Smooth muscle cell (in vitro differentiated cells): ENCODE measurements around the gene JMJD1C. TPM values are rescaled to one million over a fixed set of nuclear protein-coding genes. Genes with fewer than 3 reads are reported as not detected.

ENCODE experiments used
- DNase-seq: peaks from one replicate; lab custom pipeline; 2025; ENCODE audit not compliant: unreplicated experiment; lab: John Stamatoyannopoulos, UW
- H2AFZ ChIP-seq: fragments of 200-600 bp; sonication (generic); 2 replicates; pipeline ENCODE4 v1.6.0; 2016; ENCODE audit warnings: antibody characterized with exemption, low read depth, mild to moderate bottlenecking
- H3F3A ChIP-seq: fragments of 200-600 bp; sonication (generic); 2 replicates; pipeline ENCODE4 v1.6.0; 2017; ENCODE audit warnings: antibody characterized with exemption, low read depth
- H3K27ac ChIP-seq: fragments of 200-600 bp; sonication (generic); 2 replicates; pipeline ENCODE4 v1.5.1; 2016; ENCODE audit warnings: low read depth, mild to moderate bottlenecking
- H3K27me3 ChIP-seq: fragments of 200-600 bp; sonication (generic); 2 replicates; pipeline ENCODE4 v1.6.1; 2016; ENCODE audit warnings: low read depth, mild to moderate bottlenecking
- H3K36me3 ChIP-seq: fragments of 200-600 bp; sonication (generic); 2 replicates; pipeline ENCODE4 v1.5.1; 2016; ENCODE audit warnings: low read depth
- H3K4me1 ChIP-seq: fragments of 200-600 bp; sonication (generic); 2 replicates; pipeline ENCODE4 v1.5.1; 2016; ENCODE audit warnings: low read depth
- H3K4me2 ChIP-seq: fragments of 200-600 bp; sonication (generic); 2 replicates; pipeline ENCODE4 v1.6.0; 2016; ENCODE audit warnings: mild to moderate bottlenecking
- H3K4me3 ChIP-seq: fragments of 200-600 bp; sonication (generic); 2 replicates; pipeline ENCODE4 v1.5.1; 2016; ENCODE audit warnings: mild to moderate bottlenecking
- H3K79me2 ChIP-seq: fragments of 200-600 bp; sonication (generic); 2 replicates; pipeline ENCODE4 v1.6.0; 2016; ENCODE audit warnings: low read depth, mild to moderate bottlenecking
- H3K9ac ChIP-seq: fragments of 200-600 bp; sonication (generic); 2 replicates; pipeline ENCODE4 v1.6.0; 2016; ENCODE audit warnings: low read depth
- H3K9me3 ChIP-seq: fragments of 200-600 bp; sonication (generic); replicated peaks from 2 replicates; pipeline ENCODE4 v1.5.1; 2016; ENCODE audit warnings: low read depth
- H4K20me1 ChIP-seq: fragments of 200-600 bp; sonication (generic); 2 replicates; pipeline ENCODE4 v1.6.0; 2016; ENCODE audit warnings: low read depth
- microRNA counts: library from miRNA; unstranded; fragments of <30 nt; microRNA quantifications from one replicate; lab custom pipeline; 2016
- microRNA-seq: library from miRNA; unstranded; fragments of <30 nt; microRNA quantifications from one replicate; pipeline ENCODE4, GENCODE V29; 2016; ENCODE audit warnings: borderline number of aligned reads
- polyA plus RNA-seq: library from polyadenylated mRNA; unstranded; fragments of >200 nt; fragmentation: Nextera tagmentation; extraction: Ambion mirVana; gene quantifications from 2 replicates; pipeline ENCODE4 v1.2.1, GENCODE V29; 2016
- small RNA-seq: library from RNA; depleted of rRNA; stranded (forward); fragments of <200 nt; gene quantifications from one replicate; pipeline ENCODE3, GENCODE V24; 2014
- total RNA-seq: library from RNA; depleted of rRNA; stranded (reverse); fragments of >200 nt; gene quantifications from 2 replicates; pipeline ENCODE4 v1.2.3, GENCODE V29; 2014
- TF ChIP-seq, protein P1 (sequence below): fragments of 200-600 bp; sonication (generic); IDR thresholded peaks from 2 replicates; pipeline ENCODE4 v1.5.1; 2017; ENCODE audit warnings: borderline replicate concordance, mild to moderate bottlenecking, antibody characterized with exemption; ENCODE audit not compliant: insufficient read depth, poor library complexity, severe bottlenecking

JMJD1C gene
- total and polyA plus RNA-seq, 2 experiments from 2014 or later: 28.5 to 132 TPM

DNA sequence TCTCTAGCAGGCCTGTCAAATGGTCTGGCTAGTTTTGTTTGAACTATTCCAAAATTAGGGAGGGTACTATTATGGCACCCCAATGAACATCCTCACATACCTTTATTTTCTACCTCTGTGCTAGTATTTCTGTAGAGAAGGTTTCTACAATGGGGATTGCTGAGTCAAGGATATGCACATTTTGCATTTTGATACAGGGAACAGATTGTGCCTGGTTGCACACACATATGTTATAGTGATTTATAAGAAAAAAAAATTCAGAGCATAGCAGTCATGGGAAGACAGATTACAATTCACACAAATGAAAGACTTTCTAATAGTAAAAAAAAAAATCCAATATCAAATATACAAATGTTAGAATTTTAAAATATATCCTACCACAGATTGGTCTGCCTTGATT is 346.7 kb downstream of the JMJD1C start:
- Histone ChIP-seq H3K79me2 (no peaks in the 10 kb centered on the region), H3K4me1 (peaks cover 7% of the 10 kb centered on the region), H3K9ac (no peak overlapping the region), H2AFZ (no peak overlapping the region), H3K4me3 (no peak overlapping the region), H3F3A (no peaks in the 10 kb centered on the region), H4K20me1 (no peaks in the 10 kb centered on the region), H3K4me2 (no peak overlapping the region), H3K36me3 (no peaks in the 10 kb centered on the region), H3K27ac (no peak overlapping the region), H3K9me3 (no peaks in the 10 kb centered on the region), H3K27me3 (no peaks in the 10 kb centered on the region)
- DNase-seq: no peak
- TF ChIP-seq, protein P1, sequence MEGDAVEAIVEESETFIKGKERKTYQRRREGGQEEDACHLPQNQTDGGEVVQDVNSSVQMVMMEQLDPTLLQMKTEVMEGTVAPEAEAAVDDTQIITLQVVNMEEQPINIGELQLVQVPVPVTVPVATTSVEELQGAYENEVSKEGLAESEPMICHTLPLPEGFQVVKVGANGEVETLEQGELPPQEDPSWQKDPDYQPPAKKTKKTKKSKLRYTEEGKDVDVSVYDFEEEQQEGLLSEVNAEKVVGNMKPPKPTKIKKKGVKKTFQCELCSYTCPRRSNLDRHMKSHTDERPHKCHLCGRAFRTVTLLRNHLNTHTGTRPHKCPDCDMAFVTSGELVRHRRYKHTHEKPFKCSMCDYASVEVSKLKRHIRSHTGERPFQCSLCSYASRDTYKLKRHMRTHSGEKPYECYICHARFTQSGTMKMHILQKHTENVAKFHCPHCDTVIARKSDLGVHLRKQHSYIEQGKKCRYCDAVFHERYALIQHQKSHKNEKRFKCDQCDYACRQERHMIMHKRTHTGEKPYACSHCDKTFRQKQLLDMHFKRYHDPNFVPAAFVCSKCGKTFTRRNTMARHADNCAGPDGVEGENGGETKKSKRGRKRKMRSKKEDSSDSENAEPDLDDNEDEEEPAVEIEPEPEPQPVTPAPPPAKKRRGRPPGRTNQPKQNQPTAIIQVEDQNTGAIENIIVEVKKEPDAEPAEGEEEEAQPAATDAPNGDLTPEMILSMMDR: no peak

MicroRNAs encoded within 50 kb of the gene (microRNA counts, 767-probe panel; counts per million panel counts)
- 183 counts per million for microRNA hsa-miR-1296 (lab: Ali Mortazavi, UCI)

Small RNAs within 50 kb of the gene (microRNA-seq; reads per million reads assigned to microRNA genes)
- gene MIR1296: 1,210 reads per million, percentile 82 among the genes with 10 or more reads in this experiment

Small RNAs within 50 kb of the gene (small RNA-seq; reads per million reads assigned to genes)
- gene AC022022.1: not detected
- gene MIR1296: 0.95 reads per million, percentile 29 among the genes with 10 or more reads in this experiment

Other genes with a start within 250 kb of the JMJD1C start
- gene REEP3, start 55.4 kb upstream of the JMJD1C start, total RNA-seq: 77.2 and 80.4 TPM in 2 replicates
- 38.8 and 42.3 TPM in 2 replicates for gene REEP3, start 55.4 kb upstream of the JMJD1C start, polyA plus RNA-seq